ENCODE results near the gene RXFP3. TPM values are rescaled to one million over a fixed set of nuclear protein-coding genes. Genes with fewer than 3 reads are reported as not detected.

The RXFP3 gene
- total RNA-seq, 1 donor from 2014 or later, result not detected

DNA sequence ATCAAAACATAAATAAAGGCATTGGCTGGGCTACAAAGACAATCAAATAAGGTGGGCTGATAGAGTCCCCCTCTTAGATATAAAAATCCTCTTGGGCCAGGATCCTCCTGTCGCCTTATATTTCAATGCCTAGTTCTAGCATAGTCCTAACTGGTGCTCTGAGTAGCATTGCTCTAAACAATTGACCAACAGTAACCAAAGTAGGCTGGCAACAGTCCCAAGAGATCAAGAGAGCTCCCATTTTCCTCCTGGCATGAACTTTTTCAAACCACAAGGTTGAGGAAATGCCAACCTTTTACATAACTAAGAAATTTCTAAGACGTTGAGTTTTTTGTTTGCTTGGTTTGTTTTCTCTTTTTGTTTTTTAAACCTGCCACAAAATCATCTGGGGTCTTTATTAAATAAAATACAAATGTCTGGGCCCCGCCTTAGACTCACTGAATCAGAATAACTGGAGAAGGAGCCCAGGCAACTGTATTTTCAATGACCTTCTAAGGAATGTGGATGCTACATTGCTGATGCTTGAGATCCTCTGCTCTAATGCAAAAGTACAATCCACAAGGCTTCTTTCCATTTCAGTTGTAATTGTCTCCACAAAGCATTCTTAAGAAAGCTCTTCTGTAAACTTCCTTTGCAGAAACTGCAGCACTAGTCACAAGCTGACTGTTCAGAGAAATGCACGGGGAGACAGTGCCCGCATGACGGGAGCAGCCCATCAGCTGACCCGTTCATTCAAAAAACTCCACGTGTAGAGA lies 45.4 kb downstream of the RXFP3 start:
- no peak for DNase-seq

DNA sequence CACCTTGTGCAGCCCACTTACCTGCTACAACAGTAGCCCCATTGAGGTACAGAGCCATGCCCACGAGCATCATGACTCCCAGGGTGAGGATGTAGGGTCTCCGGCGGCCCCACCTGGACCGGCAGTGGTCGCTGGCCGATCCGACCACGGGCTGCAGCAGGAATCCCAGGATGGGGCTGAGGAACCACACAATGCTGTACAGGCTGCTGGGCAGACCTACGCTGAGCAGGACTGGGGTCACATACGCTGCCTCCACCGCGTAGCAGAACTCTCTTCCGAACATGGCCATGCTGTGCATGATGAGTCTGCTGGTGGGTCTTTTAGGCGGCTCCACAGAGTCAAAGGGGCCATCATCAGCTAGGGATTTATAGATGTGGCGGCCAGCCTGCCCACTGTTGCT lies 48.0 kb downstream of the RXFP3 start:
- no peak for DNase-seq

DNA sequence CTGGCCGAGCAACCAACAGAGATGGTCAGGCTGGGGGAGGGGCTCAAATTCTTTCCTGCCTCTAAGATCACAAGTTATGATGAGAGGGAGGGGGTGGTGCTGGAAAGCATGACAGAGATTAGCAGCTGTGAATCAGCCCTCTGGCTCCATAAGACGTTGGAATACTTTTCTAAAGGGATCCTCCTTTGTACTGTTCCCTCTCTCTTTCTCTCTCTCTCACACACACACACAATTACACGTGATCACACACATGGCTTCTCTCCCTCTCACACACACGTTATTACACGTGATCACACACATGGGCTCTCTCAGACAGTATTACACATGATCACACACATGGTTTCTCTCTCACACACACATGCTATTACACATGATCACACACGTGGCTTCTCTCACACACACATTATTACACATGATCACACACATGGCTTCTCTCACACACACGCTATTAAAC lies 48.5 kb downstream of the RXFP3 start, which contains the start of gene SLC45A2:
SLC45A2 (minus strand) TSS at position 23 of the 454 bp plus-strand sequence. CDS start 110 bp downstream, outside the sequence.
- DNase-seq, result peak; percentile 16

DNA sequence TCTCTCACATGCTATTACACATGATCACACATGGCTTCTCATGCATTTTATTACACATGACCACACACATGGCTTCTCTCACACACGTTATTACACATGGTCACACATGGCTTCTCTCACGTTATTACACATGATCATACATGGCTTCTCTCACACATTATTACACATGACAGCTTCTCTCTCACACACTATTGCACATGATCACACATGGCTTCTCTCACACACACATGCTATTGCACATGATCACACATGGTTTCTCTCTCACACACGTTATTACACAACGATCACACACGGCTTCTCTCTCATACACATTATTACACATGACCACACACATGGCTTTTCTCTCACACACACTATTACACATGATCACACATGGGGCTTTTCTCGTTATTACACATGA lies 49.3 kb downstream of the RXFP3 start:
- DNase-seq, result no peak

Small RNA genes lying within 50 kb of the gene (small RNA-seq; reads per million reads assigned to genes)
- not detected for gene RNU6-923P (ENCODE audit: low replicate concordance)

Other genes with a start within 250 kb of the RXFP3 start
- 28.7 TPM for gene ADAMTS12, start 44.4 kb upstream of the RXFP3 start, total RNA-seq
- gene SLC45A2, start 48.3 kb downstream of the RXFP3 start, total RNA-seq, result not detected
- gene AMACR, start 71.7 kb downstream of the RXFP3 start, total RNA-seq, result 10.3 TPM
- 122 TPM for gene C1QTNF3, start 106.8 kb downstream of the RXFP3 start, total RNA-seq

All from tongue (tissue), 3 donors.